Breast epithelium (tissue), 4 donors: Measurements from ENCODE around the gene ST8SIA6. TPM values are rescaled to one million over a fixed set of nuclear protein-coding genes. Genes with fewer than 3 reads are reported as not detected.

Experiments used
- DNase-seq, 2 donors: peaks; one replicate each; pipeline ENCODE4 v3.0.0-alpha.2; 2019; ENCODE audit warnings: low spot score in 2 of 2
- H3K27ac ChIP-seq, 2 donors: fragments of 200-600 bp; sonication (generic) in 1 of 2; one replicate each; pipeline ENCODE4 v1.5.1; 2016 to 2019; ENCODE audit warnings: mild to moderate bottlenecking in 1 of 2
- H3K27me3 ChIP-seq, 2 donors: fragments of 200-600 bp; sonication (generic) in 1 of 2; one replicate each; pipeline versions ENCODE4 v1.5.1 to v1.6.0; 2017 to 2019; ENCODE audit warnings: control low read depth in 1 of 2, mild to moderate bottlenecking in 1 of 2
- H3K36me3 ChIP-seq: fragments of 200-600 bp; one replicate; pipeline ENCODE4 v1.5.1; 2019
- H3K4me1 ChIP-seq, 2 donors: fragments of 200-600 bp; sonication (generic); one replicate each; pipeline ENCODE4 v1.5.1; 2016 to 2019; ENCODE audit warnings: control low read depth in 1 of 2
- H3K4me3 ChIP-seq, 3 donors: fragments of 200-600 bp; sonication (generic); 1 replicate in 2 of 3; 2 replicates in 1 of 3; pipeline ENCODE4 v1.5.1; 2016 to 2019; ENCODE audit warnings: mild to moderate bottlenecking in 3 of 3, moderate library complexity in 2 of 3
- H3K9me3 ChIP-seq, 2 donors: fragments of 200-600 bp; sonication (generic) in 1 of 2; one replicate each; pipeline ENCODE4 v1.5.1; 2016 to 2019; ENCODE audit warnings: control low read depth in 1 of 2
- CTCF ChIP-seq, 3 donors: fragments of 450-650 bp; IDR thresholded peaks; one replicate each; pipeline ENCODE4 v1.5.1; 2016 to 2017; ENCODE audit warnings: antibody characterized with exemption in 3 of 3, mild to moderate bottlenecking in 3 of 3, moderate library complexity in 3 of 3
- POLR2A ChIP-seq: fragments of 450-650 bp; IDR thresholded peaks from one replicate; pipeline ENCODE4 v1.6.1; 2016; ENCODE audit warnings: antibody characterized with exemption, mild to moderate bottlenecking, moderate library complexity
- POLR2AphosphoS5 ChIP-seq, 3 donors: sonication (generic); formaldehyde crosslinking; IDR thresholded peaks; one replicate each; pipeline ENCODE4 v1.6.1; 2017; ENCODE audit warnings: antibody characterized with exemption in 3 of 3
- intact Hi-C: fragments of 100-400 bp; cut with DNase I; formaldehyde crosslinking; loops from one replicate; pipeline ENCODE4 v1.15.1; 2023; ENCODE audit warnings: low total_unique reads
- total RNA-seq, 3 donors: library from RNA; depleted of rRNA; stranded (reverse); fragments of >200 nt; gene quantifications; one replicate each; pipeline ENCODE4 v1.1.0, GENCODE V29; 2016

The ST8SIA6 gene
- total RNA-seq, 3 donors from 2014 or later = 1.3 to 32.1 (median 18.4) TPM

GRCh38 chr10:17351506-17351905 lies 102.9 kb downstream of the ST8SIA6 start:
- no peak for DNase-seq
- TF ChIP-seq CTCF (IDR thresholded peaks at IDR 0.05) (no peak), POLR2AphosphoS5 (IDR thresholded peaks at IDR 0.05) (no peak), POLR2A (no peak)
- peaks cover 0 to 6% of the 10 kb centered on the region in 2 donors for H3K4me1 ChIP-seq
- intact Hi-C loops = no loop called here
- no peaks in the 10 kb centered on the region for H3K27me3 ChIP-seq
- H3K4me3 ChIP-seq = no peak overlapping the region
- no peak overlapping the region for H3K27ac ChIP-seq
- no peaks in the 10 kb centered on the region for H3K9me3 ChIP-seq
- no peaks in the 10 kb centered on the region for H3K36me3 ChIP-seq

DNA sequence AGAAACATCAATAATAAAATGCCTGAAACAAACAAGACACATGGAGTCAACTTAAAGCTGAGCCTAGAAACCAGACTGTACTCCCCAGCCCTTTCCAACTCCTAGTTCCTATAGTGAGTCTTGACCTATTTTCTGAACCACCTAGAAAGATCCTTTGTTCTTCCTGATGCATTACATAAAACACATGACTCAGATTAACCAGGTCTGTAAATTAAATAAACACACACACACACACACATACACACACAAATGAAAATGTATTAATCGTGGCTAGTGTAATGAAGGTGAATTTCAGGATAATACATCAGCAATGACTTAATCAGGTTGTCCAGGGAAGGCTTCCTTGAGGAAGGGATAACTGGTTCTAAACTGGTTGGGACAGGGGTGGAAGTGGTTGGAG lies 104.7 kb downstream of the ST8SIA6 start:
- no peaks in the 10 kb centered on the region for H3K9me3 ChIP-seq
- TF ChIP-seq POLR2AphosphoS5 (IDR thresholded peaks at IDR 0.05) (no peak), CTCF (IDR thresholded peaks at IDR 0.05) (no peak), POLR2A (no peak)

GRCh38 chr10:17348501-17349349 lies 105.7 kb downstream of the ST8SIA6 start:
- intact Hi-C loops = no loop called here
- Histone ChIP-seq H3K27ac (peak overlapping the region; percentile 71 to 91), H3K4me3 (peak overlapping the region in 2 of 3 donors; percentile 33 to 60)

More for the DNA sequence above, 104.7 kb downstream of the ST8SIA6 start:
- Histone ChIP-seq H3K27ac (peak overlapping the region; percentile 71 to 91), H3K4me1 (peaks cover 0 to 6% of the 10 kb centered on the region in 2 donors), H3K27me3 (no peaks in the 10 kb centered on the region), H3K36me3 (no peaks in the 10 kb centered on the region), H3K4me3 (no peak overlapping the region)
- intact Hi-C loops = no loop called here
- DNase-seq = no peak

DNA sequence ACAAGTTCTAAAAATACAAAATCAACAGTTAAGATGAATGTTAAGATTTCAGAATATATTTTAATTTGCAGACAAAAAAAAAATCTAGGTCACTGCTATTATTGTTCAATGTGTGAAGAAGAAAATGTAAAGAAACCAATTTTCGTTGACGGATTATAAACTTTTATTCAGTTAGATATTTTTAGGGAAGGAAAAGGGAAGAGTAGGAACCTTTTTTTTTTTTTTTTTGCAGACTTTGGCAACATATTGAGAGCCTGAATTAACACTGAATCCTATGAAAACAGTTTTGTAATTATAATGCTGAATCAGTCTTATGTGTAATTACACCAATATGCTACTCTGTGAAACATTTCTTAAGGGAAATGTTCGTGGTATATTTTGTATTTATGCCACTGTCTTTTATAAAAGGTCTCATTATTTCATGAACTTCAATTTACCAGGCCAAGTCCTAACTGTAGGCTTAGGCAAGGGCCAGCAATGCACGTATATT lies 106.3 kb downstream of the ST8SIA6 start:
- H3K27me3 ChIP-seq = no peaks in the 10 kb centered on the region
- intact Hi-C loops = no loop called here
- peak overlapping the region; percentile 71 to 91 for H3K27ac ChIP-seq
- peaks cover 0 to 6% of the 10 kb centered on the region in 2 donors for H3K4me1 ChIP-seq
- H3K36me3 ChIP-seq = no peaks in the 10 kb centered on the region
- peak overlapping the region in 2 of 3 donors; percentile 33 to 60 for H3K4me3 ChIP-seq
- no peaks in the 10 kb centered on the region for H3K9me3 ChIP-seq
- TF ChIP-seq POLR2AphosphoS5 (IDR thresholded peaks at IDR 0.05) (no peak), CTCF (IDR thresholded peaks at IDR 0.05) (no peak), POLR2A (no peak)
- no peak for DNase-seq

More at GRCh38 chr10:17348501-17349349, 105.7 kb downstream of the ST8SIA6 start:
- DNase-seq = peak; percentile 32 to 56
- Histone ChIP-seq H3K36me3 (no peaks in the 10 kb centered on the region), H3K9me3 (no peaks in the 10 kb centered on the region), H3K4me1 (peaks cover 0 to 6% of the 10 kb centered on the region in 2 donors), H3K27me3 (no peaks in the 10 kb centered on the region)
- peak in 2 of 3 donors; percentile 30 to 47 for TF ChIP-seq POLR2AphosphoS5 (IDR thresholded peaks at IDR 0.05)
- TF ChIP-seq POLR2A = no peak
- no peak for TF ChIP-seq CTCF (IDR thresholded peaks at IDR 0.05)

GRCh38 chr10:17344206-17344605 lies 110.2 kb downstream of the ST8SIA6 start:
- H3K4me3 ChIP-seq = no peak overlapping the region
- H3K27ac ChIP-seq = no peak overlapping the region
- intact Hi-C loops = no loop called here
- no peaks in the 10 kb centered on the region for H3K27me3 ChIP-seq
- no peak for DNase-seq
- no peaks in the 10 kb centered on the region for H3K36me3 ChIP-seq
- H3K4me1 ChIP-seq = peaks cover 0 to 2% of the 10 kb centered on the region in 2 donors
- peaks cover 0 to 4% of the 10 kb centered on the region in 2 donors for H3K9me3 ChIP-seq
- TF ChIP-seq CTCF (IDR thresholded peaks at IDR 0.05) = no peak
